Right ventricle myocardium superior (tissue), 1 donor: Measurements from ENCODE around the gene UVSSA. TPM values are rescaled to one million over a fixed set of nuclear protein-coding genes. Genes with fewer than 3 reads are reported as not detected.
"Not testable (repeated sequence)": the region's sequence is repeated elsewhere in the genome, so short reads cannot be mapped to it uniquely, and the experiment has no call there.

ENCODE experiments used
- ATAC-seq: fragments of 200-7000 bp; cut with Tn5 transposase; one replicate; pipeline ENCODE4 v1.9.1; 2020; ENCODE audit warnings: mild to moderate bottlenecking; ENCODE audit not compliant: poor library complexity
- DNase-seq: peaks from one replicate; pipeline ENCODE4 v3.0.0-alpha.2; 2020
- intact Hi-C: fragments of 100-400 bp; cut with DNase I; formaldehyde crosslinking; loops from one replicate; pipeline ENCODE4 v1.11.2; 2022
- total RNA-seq: library from RNA; stranded (reverse); fragmentation: NEBNext Ultra II Directional; extraction: Animal tissue kit (Norgen Biotek cat#: 25700); gene quantifications from one replicate; pipeline ENCODE4 v1.2.1, GENCODE V29; 2021
- donor health status: DM: no; HTN: yes; CAD: no; lungs with severe emphysema.

The UVSSA gene
- total RNA-seq, 1 donor from 2014 or later, result 6.7 TPM

GRCh38 chr4:1379801-1380331, 32.9 kb downstream of the UVSSA start:
- peak; percentile 20 for DNase-seq
- intact Hi-C loops, result no loop called here
- ATAC-seq, result no peak

GRCh38 chr4:1380368-1381151, 33.6 kb downstream of the UVSSA start:
- ATAC-seq, result no peak
- intact Hi-C loops, result no loop called here
- DNase-seq, result peak; percentile 25

- no peak for ATAC-seq
- DNase-seq, result peak; percentile 22
- intact Hi-C loops, result no loop called here
These were observed 34.2 kb downstream of the UVSSA start for GRCh38 chr4:1381181-1381621.

GRCh38 chr4:1381944-1382541, 35.0 kb downstream of the UVSSA start:
- peak; percentile 21 for DNase-seq
- no peak for ATAC-seq
- intact Hi-C loops, result no loop called here

- intact Hi-C loops, result no loop called here
- DNase-seq (peak; percentile 19), ATAC-seq (no peak)
These were observed 36.0 kb downstream of the UVSSA start for GRCh38 chr4:1382776-1383727.

GRCh38 chr4:1383728-1384591, 37.0 kb downstream of the UVSSA start:
- peak; percentile 33 for DNase-seq
- ATAC-seq, result no peak
- intact Hi-C loops, result no loop called here

GRCh38 chr4:1384675-1385372, 37.8 kb downstream of the UVSSA start:
- intact Hi-C loops, result no loop called here
- peak; percentile 21 for DNase-seq
- ATAC-seq, result no peak

GRCh38 chr4:1385373-1386340, 38.6 kb downstream of the UVSSA start:
- intact Hi-C loops, result no loop called here
- no peak for ATAC-seq
- DNase-seq, result peak; percentile 37

- DNase-seq, intact Hi-C loops, ATAC-seq: not testable (repeated sequence)
These were observed 46.4 kb downstream of the UVSSA start for GRCh38 chr4:1393363-1393762.

GRCh38 chr4:1393866-1394265, 46.9 kb downstream of the UVSSA start:
- intact Hi-C loops, result no loop called here
- ATAC-seq, result no peak
- DNase-seq, result peak; percentile 13

GRCh38 chr4:1394554-1395388, 47.8 kb downstream of the UVSSA start:
- ATAC-seq, DNase-seq, intact Hi-C loops: not testable (repeated sequence)

- intact Hi-C loops, ATAC-seq: not testable (repeated sequence)
- DNase-seq, result peak; percentile 18
These were observed 48.4 kb downstream of the UVSSA start for GRCh38 chr4:1395389-1395820.

GRCh38 chr4:1395941-1396805, 49.2 kb downstream of the UVSSA start:
- ATAC-seq, result no peak
- peak; percentile 30 for DNase-seq
- intact Hi-C loops, result no loop called here

- intact Hi-C loops, result no loop called here
- DNase-seq, result peak; percentile 22
- ATAC-seq, result no peak
These were observed 49.9 kb downstream of the UVSSA start for GRCh38 chr4:1396806-1397455.
